T-cell (primary cell): ENCODE results near the gene TXNRD3. TPM values are rescaled to one million over a fixed set of nuclear protein-coding genes. Genes with fewer than 3 reads are reported as not detected.

Experiments
- ATAC-seq, 4 experiments: fragments of 200-7000 bp in 3 of 4; fragments of 150-1000 bp in 1 of 4; cut with Tn5 transposase; replicated peaks in 1 of 4; 1 replicate in 3 of 4; 2 replicates in 1 of 4; pipeline ENCODE4 v1.10.0; 2021; ENCODE audit warnings: moderate library complexity in 3 of 4, mild to moderate bottlenecking in 2 of 4, moderate number of reproducible peaks in 1 of 4
- CTCF ChIA-PET, 2 donors: fragments of 300-600 bp; sonication (Branson Sonifier 250); formaldehyde crosslinking; loops; one replicate each; lab custom pipeline; 2022; ENCODE audit warnings: antibody characterized with exemption in 2 of 2; lab: Charles Lee
- POLR2A ChIA-PET, 2 donors: fragments of 300-600 bp; sonication (Branson Sonifier 250); formaldehyde crosslinking; loops; one replicate each; lab custom pipeline; 2022; ENCODE audit warnings: antibody characterized with exemption in 2 of 2; lab: Charles Lee
- DNase-seq, 35 experiments: peaks; one replicate each; pipeline versions ENCODE4 v3.0.0 to v3.0.0-alpha.2; 2013 to 2023
- H3K27ac ChIP-seq: one replicate; pipeline ENCODE4 v1.5.1; 2013; ENCODE audit warnings: low read length
- H3K27me3 ChIP-seq, 2 experiments: replicated peaks in 1 of 2; 1 replicate in 1 of 2; 2 replicates in 1 of 2; pipeline versions ENCODE4 v1.6.1 to v1.7.0; 2013; ENCODE audit warnings: low read length in 1 of 2, mixed read lengths in 1 of 2; ENCODE audit not compliant: control insufficient read depth in 2 of 2, insufficient read depth in 2 of 2; ENCODE audit errors: extremely low read depth in 1 of 2
- H3K36me3 ChIP-seq, 2 donors: 1 replicate in 1 of 2; 2 replicates in 1 of 2; pipeline versions ENCODE4 v1.6.1 to v1.7.0; 2013; ENCODE audit warnings: low read length in 1 of 2; ENCODE audit not compliant: control insufficient read depth in 2 of 2, insufficient read depth in 1 of 2; ENCODE audit errors: extremely low read depth in 1 of 2
- H3K4me1 ChIP-seq, 2 experiments: 1 replicate in 1 of 2; 2 replicates in 1 of 2; pipeline versions ENCODE4 v1.6.1 to v1.7.0; 2013; ENCODE audit warnings: low read length in 2 of 2, mixed read lengths in 1 of 2; ENCODE audit not compliant: insufficient read depth in 2 of 2, control insufficient read depth in 1 of 2; ENCODE audit errors: extremely low read depth in 1 of 2
- H3K4me3 ChIP-seq, 2 donors: 1 replicate in 1 of 2; 2 replicates in 1 of 2; pipeline versions ENCODE4 v1.5.1 to v1.7.0; 2013; ENCODE audit warnings: mild to moderate bottlenecking in 2 of 2, low read length in 1 of 2, moderate library complexity in 1 of 2; ENCODE audit not compliant: control insufficient read depth in 1 of 2; ENCODE audit errors: extremely low read depth in 1 of 2
- H3K9me3 ChIP-seq: 2 replicates; pipeline ENCODE4 v1.7.0; 2013
- H3K27ac Mint-ChIP-seq, 2 donors: one replicate each; pipeline ENCODE4 v1.8.0; 2020 to 2021; ENCODE audit warnings: mild to moderate bottlenecking in 2 of 2, mixed read lengths in 2 of 2
- H3K27me3 Mint-ChIP-seq, 2 donors: one replicate each; pipeline ENCODE4 v1.8.0; 2021 to 2022; ENCODE audit warnings: mixed read lengths in 2 of 2
- H3K36me3 Mint-ChIP-seq: one replicate; pipeline ENCODE4 v1.8.0; 2021; ENCODE audit warnings: mixed read lengths
- H3K4me1 Mint-ChIP-seq, 3 donors: one replicate each; pipeline ENCODE4 v1.8.0; 2020 to 2022; ENCODE audit warnings: mixed read lengths in 3 of 3, mild to moderate bottlenecking in 1 of 3
- H3K4me3 Mint-ChIP-seq, 3 donors: one replicate each; pipeline ENCODE4 v1.8.0; 2020 to 2022; ENCODE audit warnings: mild to moderate bottlenecking in 3 of 3, mixed read lengths in 3 of 3, moderate library complexity in 3 of 3
- H3K9me3 Mint-ChIP-seq, 3 donors: one replicate each; pipeline ENCODE4 v1.8.0; 2020 to 2022; ENCODE audit warnings: mixed read lengths in 3 of 3
- WGBS: methylation state at CpG from one replicate; pipeline ENCODE4 v1.1.5; 2013; ENCODE audit warnings: missing lambda C conversion rate; ENCODE audit not compliant: insufficient coverage; 5-methylcytosine and 5-hydroxymethylcytosine counted together
- total RNA-seq, 35 experiments: library from RNA in 6 of 35; stranded (reverse) in 6 of 35; fragments of 120-200 nt in 1 of 35; gene quantifications; one replicate each; pipeline versions ENCODE4 v1.2.1 to v1.2.4 and lab custom pipeline; 2013 to 2026

Gene TXNRD3
- total RNA-seq, 5 donors from 2014 or later (not counting 1 experiment from before 2014, with no cell fraction given): 2.0 to 4.8 (median 4.0) TPM

GRCh38 chr3:126569390-126569975 is 85.4 kb downstream of the TXNRD3 start:
- Histone ChIP-seq H3K4me3 (no peak overlapping the region), H3K9me3 (no peaks in the 10 kb centered on the region), H3K4me1 (no peaks in the 10 kb centered on the region), H3K27me3 (peaks cover 0 to 26% of the 10 kb centered on the region in 2 experiments), H3K27ac (no peak overlapping the region), H3K36me3 (no peaks in the 10 kb centered on the region)
- Mint-ChIP-seq H3K4me1 (no peaks in the 10 kb centered on the region), H3K27ac (no peak overlapping the region), H3K4me3 (no peak overlapping the region), H3K9me3 (no peaks in the 10 kb centered on the region), H3K27me3 (peaks cover 8 to 22% of the 10 kb centered on the region in 2 donors), H3K36me3 (no peaks in the 10 kb centered on the region)
- ChIA-PET POLR2A (no interaction called here), CTCF (no interaction called here)
- 68% methylated on average over 6 of the region's 9 CpGs for WGBS
- DNase-seq (no peak), ATAC-seq (no peak)

DNA sequence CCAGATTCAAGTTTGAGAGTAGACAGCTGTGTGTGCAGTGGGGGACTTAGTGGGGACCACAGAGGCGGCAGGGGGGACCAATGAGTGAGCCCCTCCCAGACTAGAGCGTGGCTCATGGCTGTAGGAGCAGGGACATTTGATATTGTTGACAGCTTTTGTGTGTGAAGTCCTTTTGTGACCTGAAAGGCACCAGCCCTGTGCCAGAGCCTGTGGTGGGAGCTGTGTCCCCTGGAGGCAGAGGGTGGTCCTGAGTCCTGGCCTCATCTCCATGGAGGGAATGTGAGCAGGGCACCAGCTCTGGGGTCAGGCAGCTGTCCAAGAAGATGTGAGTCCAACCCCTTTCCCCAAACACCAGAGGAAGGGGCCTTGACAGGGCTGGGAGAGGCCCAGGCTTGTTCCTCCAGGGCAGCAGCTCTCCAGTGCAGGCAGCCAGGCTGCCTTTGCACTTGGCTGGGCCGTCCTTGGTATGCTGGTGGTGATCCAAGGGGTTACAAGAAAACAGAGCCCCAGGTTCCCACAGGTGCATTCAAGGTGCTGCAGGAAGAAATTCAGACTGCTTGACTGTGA is 86.1 kb downstream of the TXNRD3 start:
- WGBS: 54% methylated on average over 3 of the region's 3 CpGs
- Histone ChIP-seq H3K36me3 (no peaks in the 10 kb centered on the region), H3K27ac (no peak overlapping the region), H3K4me1 (no peaks in the 10 kb centered on the region), H3K4me3 (no peak overlapping the region), H3K27me3 (peaks cover 0 to 26% of the 10 kb centered on the region in 2 experiments), H3K9me3 (no peaks in the 10 kb centered on the region)
- Mint-ChIP-seq H3K27ac (no peak overlapping the region), H3K27me3 (peaks cover 8 to 18% of the 10 kb centered on the region in 2 donors), H3K4me3 (no peak overlapping the region), H3K36me3 (no peaks in the 10 kb centered on the region), H3K4me1 (no peaks in the 10 kb centered on the region), H3K9me3 (no peaks in the 10 kb centered on the region)
- ATAC-seq (no peak), DNase-seq (no peak)
- CTCF ChIA-PET: no interaction called here
- POLR2A ChIA-PET: no interaction called here

- Mint-ChIP-seq H3K27ac (no peak overlapping the region), H3K27me3 (peaks cover 8 to 14% of the 10 kb centered on the region in 2 donors), H3K36me3 (no peaks in the 10 kb centered on the region), H3K4me1 (no peaks in the 10 kb centered on the region), H3K9me3 (peaks cover 0 to 4% (median 3%) of the 10 kb centered on the region in 3 donors), H3K4me3 (no peak overlapping the region)
- ChIA-PET POLR2A (no interaction called here), CTCF (no interaction called here)
- H3K9me3 ChIP-seq: no peaks in the 10 kb centered on the region
- ATAC-seq (no peak), DNase-seq (peak in 1 of 35 experiments; percentile 9)
- peaks cover 0 to 19% of the 10 kb centered on the region in 2 experiments for H3K27me3 ChIP-seq
- H3K4me3 ChIP-seq: no peak overlapping the region
- H3K27ac ChIP-seq: no peak overlapping the region
- 38% methylated on average over 2 of the region's 10 CpGs for whole genome bisulfite sequencing
- H3K36me3 ChIP-seq: no peaks in the 10 kb centered on the region
- no peaks in the 10 kb centered on the region for H3K4me1 ChIP-seq
Observed at GRCh38 chr3:126567696-126568438, 87.1 kb downstream of the TXNRD3 start.

GRCh38 chr3:126562737-126563276 is 92.1 kb downstream of the TXNRD3 start:
- H3K27me3 Mint-ChIP-seq: peaks cover 8 to 9% of the 10 kb centered on the region in 2 donors
- H3K4me3 ChIP-seq: no peak overlapping the region
- H3K4me3 Mint-ChIP-seq: no peak overlapping the region
- ATAC-seq (no peak), DNase-seq (no peak)
- H3K9me3 Mint-ChIP-seq: peaks cover 0 to 17% (median 15%) of the 10 kb centered on the region in 3 donors
- no peaks in the 10 kb centered on the region for H3K36me3 ChIP-seq
- no peaks in the 10 kb centered on the region for H3K4me1 ChIP-seq
- H3K27me3 ChIP-seq: peaks cover 0 to 12% of the 10 kb centered on the region in 2 experiments
- no peaks in the 10 kb centered on the region for H3K36me3 Mint-ChIP-seq
- ChIA-PET POLR2A (interaction anchor here in 1 of 2 donors (0.6 kb wide), 1 partner anchor 1515 kb away, joined by 4 read pairs; no protein-coding TSS in a partner anchor), CTCF (no interaction called here)
- no peak overlapping the region for H3K27ac Mint-ChIP-seq
- H3K4me1 Mint-ChIP-seq: no peaks in the 10 kb centered on the region
- no peak overlapping the region for H3K27ac ChIP-seq
- H3K9me3 ChIP-seq: peaks cover 3% of the 10 kb centered on the region
- WGBS: no CpG with 5 or more reads among the region's 2 CpGs

- Mint-ChIP-seq H3K27ac (no peak within 1 kb of the TSS), H3K36me3 (no peaks in the 10 kb centered on the region), H3K4me3 (no peak within 1 kb of the TSS), H3K9me3 (peaks cover 0 to 17% (median 15%) of the 10 kb centered on the region in 3 donors), H3K27me3 (peaks cover 0 to 2% of the 10 kb centered on the region in 2 donors), H3K4me1 (no peaks in the 10 kb centered on the region)
- ChIA-PET CTCF (no interaction called here), POLR2A (no interaction called here)
- no peaks in the 10 kb centered on the region for H3K4me1 ChIP-seq
- peaks cover 3% of the 10 kb centered on the region for H3K9me3 ChIP-seq
- no peak within 1 kb of the TSS for H3K4me3 ChIP-seq
- 72% methylated on average over 9 of the region's 9 CpGs for WGBS
- H3K27ac ChIP-seq: no peak within 1 kb of the TSS
- ATAC-seq (no peak), DNase-seq (peak in 3 of 35 experiments; percentile 3 to 23 (median 9))
- H3K36me3 ChIP-seq: no peaks in the 10 kb centered on the region
- H3K27me3 ChIP-seq: peaks cover 0 to 15% of the 10 kb centered on the region in 2 experiments
Observed at GRCh38 chr3:126558336-126559071, 96.4 kb downstream of the TXNRD3 start, which contains the start of gene C3orf22. C3orf22 (minus strand) TSS chr3:126558932; CDS start chr3:126553390, 5,542 bp downstream.

GRCh38 chr3:126557761-126558160 is 97.2 kb downstream of the TXNRD3 start:
- peaks cover 0 to 12% (median 11%) of the 10 kb centered on the region in 3 donors for H3K9me3 Mint-ChIP-seq
- H3K4me1 Mint-ChIP-seq: no peaks in the 10 kb centered on the region
- H3K4me3 ChIP-seq: no peak overlapping the region
- H3K27me3 ChIP-seq: peaks cover 0 to 17% of the 10 kb centered on the region in 2 experiments
- POLR2A ChIA-PET: no interaction called here
- H3K4me3 Mint-ChIP-seq: no peak overlapping the region
- ATAC-seq: no peak
- H3K36me3 ChIP-seq: no peaks in the 10 kb centered on the region
- H3K27me3 Mint-ChIP-seq: peaks cover 0 to 3% of the 10 kb centered on the region in 2 donors
- no peaks in the 10 kb centered on the region for H3K36me3 Mint-ChIP-seq
- H3K9me3 ChIP-seq: peaks cover 3% of the 10 kb centered on the region
- CTCF ChIA-PET: no interaction called here
- H3K27ac Mint-ChIP-seq: no peak overlapping the region
- 82% methylated on average over 6 of the region's 6 CpGs for WGBS
- H3K27ac ChIP-seq: no peak overlapping the region
- no peak for DNase-seq
- no peaks in the 10 kb centered on the region for H3K4me1 ChIP-seq
